Caco-2 (cell line): ENCODE measurements around the gene PTPN22. TPM values are rescaled to one million over a fixed set of nuclear protein-coding genes. Genes with fewer than 3 reads are reported as not detected.

Experiments used
- BruUV-seq: library from RNA; stranded (reverse); fragments of 400-500 nt; replicated peaks from 2 replicates; lab custom pipeline; 2021; lab: Mats Ljungman, UMichigan
- CTCF ChIA-PET: fragments of 300-600 bp; sonication (Branson Sonifier 250); formaldehyde crosslinking; loops from one replicate; lab custom pipeline; 2022; ENCODE audit warnings: antibody characterized with exemption; lab: Charles Lee
- POLR2A ChIA-PET: fragments of 300-600 bp; sonication (Branson Sonifier 250); formaldehyde crosslinking; loops from one replicate; lab custom pipeline; 2022; ENCODE audit warnings: antibody characterized with exemption; lab: Charles Lee
- DNase-seq, 2 experiments: peaks; one replicate each; pipeline versions ENCODE4 v3.0.0 to v3.0.0-alpha.2; 2020 to 2022
- H3K27me3 ChIP-seq: replicated peaks from 2 replicates; pipeline ENCODE4 v1.6.0; 2011; ENCODE audit warnings: low read length; ENCODE audit not compliant: control insufficient read depth, insufficient read depth
- H3K36me3 ChIP-seq: 2 replicates; pipeline ENCODE4 v1.5.1; 2011; ENCODE audit warnings: low read length; ENCODE audit not compliant: control insufficient read depth, insufficient read depth
- H3K4me1 ChIP-seq: fragments of 250-450 bp; sonication (Bioruptor Pico); 2 replicates; pipeline ENCODE4 v1.5.1; 2020; ENCODE audit warnings: mild to moderate bottlenecking
- H3K4me3 ChIP-seq: 2 replicates; pipeline ENCODE4 v1.5.1; 2011; ENCODE audit warnings: low read depth, mild to moderate bottlenecking, control low read depth, low read length
- H3K9me3 ChIP-seq: fragments of 250-450 bp; sonication (Bioruptor Pico); 2 replicates; pipeline ENCODE4 v1.5.1; 2020; ENCODE audit warnings: mild to moderate bottlenecking, moderate library complexity
- H3K27ac Mint-ChIP-seq: one replicate; pipeline ENCODE4 v1.8.0; 2022; ENCODE audit warnings: mixed read lengths; ENCODE audit not compliant: unreplicated experiment
- H3K27me3 Mint-ChIP-seq: one replicate; pipeline ENCODE4 v1.8.0; 2022; ENCODE audit warnings: mixed read lengths; ENCODE audit not compliant: insufficient read depth, unreplicated experiment
- H3K36me3 Mint-ChIP-seq: one replicate; pipeline ENCODE4 v1.8.0; 2022; ENCODE audit warnings: mild to moderate bottlenecking, mixed read lengths; ENCODE audit not compliant: insufficient read depth, unreplicated experiment
- H3K4me1 Mint-ChIP-seq: one replicate; pipeline ENCODE4 v1.8.0; 2022; ENCODE audit warnings: low read depth, mixed read lengths; ENCODE audit not compliant: unreplicated experiment
- H3K4me3 Mint-ChIP-seq: one replicate; pipeline ENCODE4 v1.8.0; 2022; ENCODE audit warnings: mild to moderate bottlenecking, moderate library complexity, mixed read lengths; ENCODE audit not compliant: unreplicated experiment
- H3K9me3 Mint-ChIP-seq: one replicate; pipeline ENCODE4 v1.8.0; 2022; ENCODE audit warnings: mixed read lengths; ENCODE audit not compliant: unreplicated experiment
- intact Hi-C: fragments of 100-400 bp; cut with micrococcal nuclease; formaldehyde crosslinking; loops from one replicate; pipeline ENCODE4 v1.10.0; 2022; ENCODE audit not compliant: unreplicated experiment
- total RNA-seq: library from RNA; stranded (reverse); gene quantifications from 2 replicates; pipeline ENCODE4 v1.2.3, GENCODE V29; 2022
- TF ChIP-seq, protein P1 (sequence below), 2 experiments: fragments of 200-600 bp in 1 of 2; IDR thresholded peaks; 1 replicate in 1 of 2; 2 replicates in 1 of 2; pipeline versions ENCODE4 v1.5.1 to v1.8.0; 2011 to 2022; ENCODE audit warnings: antibody characterized with exemption in 1 of 2, control low read depth in 1 of 2, inconsistent platforms in 1 of 2, low read depth in 1 of 2, low read length in 1 of 2, mild to moderate bottlenecking in 1 of 2, moderate library complexity in 1 of 2; ENCODE audit not compliant: insufficient read depth in 1 of 2, severe bottlenecking in 1 of 2, unreplicated experiment in 1 of 2

PTPN22 gene
- total RNA-seq, 1 experiment from 2014 or later: not detected

DNA sequence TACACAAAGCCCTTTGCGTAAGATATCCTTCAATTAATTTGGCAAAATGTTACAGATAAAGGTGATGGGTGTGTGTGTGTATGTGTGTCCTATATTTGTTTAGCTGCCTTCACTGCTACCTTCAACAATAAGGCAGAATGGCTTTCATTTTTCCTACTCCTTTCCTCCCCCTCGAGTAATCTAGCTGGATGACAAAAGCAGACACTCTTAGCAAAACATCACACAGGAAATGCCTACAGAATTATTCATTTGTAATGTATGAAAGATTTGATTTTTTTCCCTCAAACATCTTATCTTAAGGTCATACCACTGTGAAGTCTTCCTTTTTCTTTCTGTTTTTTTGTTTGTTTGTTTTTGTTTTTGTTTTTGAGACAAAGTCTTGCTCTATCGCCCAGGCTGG is 10.6 kb downstream of the PTPN22 start:
- no peak for DNase-seq
- Histone ChIP-seq H3K9me3 (no peaks in the 10 kb centered on the region), H3K27me3 (no peaks in the 10 kb centered on the region), H3K36me3 (no peaks in the 10 kb centered on the region), H3K4me1 (no peaks in the 10 kb centered on the region), H3K4me3 (no peak overlapping the region)
- no peak overlapping the region for H3K4me3 Mint-ChIP-seq
- H3K27me3 Mint-ChIP-seq: no peaks in the 10 kb centered on the region
- intact Hi-C loops: no loop called here
- CTCF ChIA-PET: no interaction called here
- POLR2A ChIA-PET: no interaction called here
- H3K4me1 Mint-ChIP-seq: no peaks in the 10 kb centered on the region
- no peak overlapping the region for H3K27ac Mint-ChIP-seq
- H3K36me3 Mint-ChIP-seq: no peaks in the 10 kb centered on the region
- H3K9me3 Mint-ChIP-seq: no peaks in the 10 kb centered on the region
- no TSS peak for BruUV-seq
- TF ChIP-seq, protein P1, sequence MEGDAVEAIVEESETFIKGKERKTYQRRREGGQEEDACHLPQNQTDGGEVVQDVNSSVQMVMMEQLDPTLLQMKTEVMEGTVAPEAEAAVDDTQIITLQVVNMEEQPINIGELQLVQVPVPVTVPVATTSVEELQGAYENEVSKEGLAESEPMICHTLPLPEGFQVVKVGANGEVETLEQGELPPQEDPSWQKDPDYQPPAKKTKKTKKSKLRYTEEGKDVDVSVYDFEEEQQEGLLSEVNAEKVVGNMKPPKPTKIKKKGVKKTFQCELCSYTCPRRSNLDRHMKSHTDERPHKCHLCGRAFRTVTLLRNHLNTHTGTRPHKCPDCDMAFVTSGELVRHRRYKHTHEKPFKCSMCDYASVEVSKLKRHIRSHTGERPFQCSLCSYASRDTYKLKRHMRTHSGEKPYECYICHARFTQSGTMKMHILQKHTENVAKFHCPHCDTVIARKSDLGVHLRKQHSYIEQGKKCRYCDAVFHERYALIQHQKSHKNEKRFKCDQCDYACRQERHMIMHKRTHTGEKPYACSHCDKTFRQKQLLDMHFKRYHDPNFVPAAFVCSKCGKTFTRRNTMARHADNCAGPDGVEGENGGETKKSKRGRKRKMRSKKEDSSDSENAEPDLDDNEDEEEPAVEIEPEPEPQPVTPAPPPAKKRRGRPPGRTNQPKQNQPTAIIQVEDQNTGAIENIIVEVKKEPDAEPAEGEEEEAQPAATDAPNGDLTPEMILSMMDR (IDR thresholded peaks at IDR 0.05; ENCODE audit: insufficient read depth in 1 of 2, low read depth in 1 of 2, low read length in 1 of 2, severe bottlenecking in 1 of 2, unreplicated experiment in 1 of 2): no peak

DNA sequence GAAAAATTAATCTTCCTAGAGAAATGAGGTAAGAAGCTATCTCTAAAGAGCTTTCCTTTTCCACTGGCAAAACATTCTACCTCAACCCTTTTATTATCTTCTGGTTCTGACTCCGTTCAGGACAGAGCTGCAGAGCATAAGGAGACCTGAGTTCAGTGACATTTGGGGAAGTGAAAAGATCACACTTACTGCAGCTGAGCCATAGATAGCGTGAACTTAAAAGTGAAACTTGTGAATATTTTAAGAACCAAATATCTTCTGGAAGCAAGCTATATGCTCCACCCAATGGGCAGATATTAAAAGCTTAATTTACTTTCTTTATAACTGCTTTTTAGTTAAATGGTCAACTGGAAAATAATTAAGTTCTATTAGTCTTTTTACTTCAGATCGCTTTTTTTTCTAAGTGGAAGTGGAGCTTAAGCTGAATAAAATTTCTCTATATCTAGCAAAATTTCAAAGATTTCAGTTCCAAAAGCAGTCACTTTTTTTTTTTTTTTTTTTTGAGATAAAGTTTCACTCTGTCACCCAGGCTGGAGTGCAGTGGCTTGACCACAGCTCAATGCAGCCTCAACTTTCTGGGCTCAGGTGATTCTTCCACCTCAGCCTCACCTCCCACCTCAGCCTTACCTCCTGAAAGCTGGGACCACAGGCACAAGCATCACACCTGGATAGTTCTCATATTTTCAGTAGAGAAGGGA is 11.9 kb downstream of the PTPN22 start:
- intact Hi-C loops: loop anchor here (5.0 kb wide), 1 partner anchor 633 kb away; no protein-coding TSS in a partner anchor
- no peaks in the 10 kb centered on the region for H3K36me3 Mint-ChIP-seq
- Histone ChIP-seq H3K9me3 (no peaks in the 10 kb centered on the region), H3K4me1 (no peaks in the 10 kb centered on the region), H3K4me3 (no peak overlapping the region), H3K27me3 (no peaks in the 10 kb centered on the region), H3K36me3 (no peaks in the 10 kb centered on the region)
- TF ChIP-seq, protein P1 (IDR thresholded peaks at IDR 0.05; ENCODE audit: insufficient read depth in 1 of 2, low read depth in 1 of 2, low read length in 1 of 2, severe bottlenecking in 1 of 2, unreplicated experiment in 1 of 2): no peak
- no peak for DNase-seq
- no peaks in the 10 kb centered on the region for H3K27me3 Mint-ChIP-seq
- no peak overlapping the region for H3K4me3 Mint-ChIP-seq
- ChIA-PET CTCF (no interaction called here), POLR2A (interaction anchor here (0.6 kb wide), 1 partner anchor 79 kb away, joined by 4 read pairs; no protein-coding TSS in a partner anchor)
- H3K27ac Mint-ChIP-seq: no peak overlapping the region
- no peaks in the 10 kb centered on the region for H3K9me3 Mint-ChIP-seq
- H3K4me1 Mint-ChIP-seq: no peaks in the 10 kb centered on the region
- no TSS peak for BruUV-seq

DNA sequence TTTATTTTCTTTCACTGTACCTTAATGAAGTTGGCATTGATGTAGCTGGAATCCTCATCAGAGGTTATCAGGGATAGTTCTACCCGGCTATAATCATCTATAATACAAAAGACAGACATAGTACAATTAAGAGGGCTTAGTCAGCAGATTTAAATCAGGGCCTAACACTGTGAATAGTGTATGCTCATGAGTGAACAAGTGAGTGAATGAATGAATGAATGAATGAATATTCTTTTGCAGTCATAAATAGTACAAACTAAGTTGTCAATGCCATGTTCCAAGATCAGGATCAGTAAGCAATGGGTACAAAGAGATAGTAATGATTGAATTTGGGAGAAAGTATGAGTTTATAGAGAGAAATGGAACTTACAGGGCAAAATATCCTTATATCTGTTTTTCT is 12.5 kb downstream of the PTPN22 start:
- POLR2A ChIA-PET: no interaction called here
- TF ChIP-seq, protein P1 (IDR thresholded peaks at IDR 0.05; ENCODE audit: insufficient read depth in 1 of 2, low read depth in 1 of 2, low read length in 1 of 2, severe bottlenecking in 1 of 2, unreplicated experiment in 1 of 2): no peak
- no peaks in the 10 kb centered on the region for H3K27me3 Mint-ChIP-seq
- BruUV-seq: no TSS peak
- DNase-seq: no peak
- Histone ChIP-seq H3K9me3 (no peaks in the 10 kb centered on the region), H3K4me1 (no peaks in the 10 kb centered on the region), H3K4me3 (no peak overlapping the region), H3K27me3 (no peaks in the 10 kb centered on the region), H3K36me3 (no peaks in the 10 kb centered on the region)
- CTCF ChIA-PET: no interaction called here
- H3K4me3 Mint-ChIP-seq: no peak overlapping the region
- no peaks in the 10 kb centered on the region for H3K36me3 Mint-ChIP-seq
- H3K27ac Mint-ChIP-seq: no peak overlapping the region
- intact Hi-C loops: loop anchor here (5.0 kb wide), 1 partner anchor 633 kb away; no protein-coding TSS in a partner anchor
- no peaks in the 10 kb centered on the region for H3K4me1 Mint-ChIP-seq
- no peaks in the 10 kb centered on the region for H3K9me3 Mint-ChIP-seq
